Upper lobe of right lung (tissue), 1 donor: ENCODE data around the gene FCN1. TPM values are rescaled to one million over a fixed set of nuclear protein-coding genes. Genes with fewer than 3 reads are reported as not detected.

Source experiments
- ATAC-seq: fragments of 200-7000 bp; cut with Tn5 transposase; one replicate; pipeline ENCODE4 v1.9.1; 2020; ENCODE audit warnings: mild to moderate bottlenecking, moderate library complexity
- DNase-seq: peaks from one replicate; pipeline ENCODE4 v3.0.0-alpha.2; 2020
- H3K27ac ChIP-seq: fragments of 200-600 bp; one replicate; pipeline ENCODE4 v1.8.0; 2022
- H3K27me3 ChIP-seq: fragments of 200-600 bp; one replicate; pipeline ENCODE4 v1.8.0; 2022; ENCODE audit warnings: mild to moderate bottlenecking
- H3K36me3 ChIP-seq: fragments of 200-600 bp; one replicate; pipeline ENCODE4 v1.8.0; 2022
- H3K4me1 ChIP-seq: fragments of 200-600 bp; one replicate; pipeline ENCODE4 v1.8.0; 2022
- H3K4me3 ChIP-seq: fragments of 200-600 bp; one replicate; pipeline ENCODE4 v1.8.0; 2022; ENCODE audit warnings: mild to moderate bottlenecking
- H3K9me3 ChIP-seq: fragments of 200-600 bp; one replicate; pipeline ENCODE4 v1.8.0; 2022
- intact Hi-C: fragments of 100-400 bp; cut with DNase I; formaldehyde crosslinking; loops from one replicate; pipeline ENCODE4 v1.11.0; 2022
- total RNA-seq: library from RNA; stranded (reverse); fragmentation: NEBNext Ultra II Directional; extraction: Animal tissue kit (Norgen Biotek cat#: 25700); gene quantifications from one replicate; pipeline ENCODE4 v1.2.1, GENCODE V29; 2021
- TF ChIP-seq, protein P1 (sequence below): fragments of 200-600 bp; IDR thresholded peaks from one replicate; pipeline ENCODE4 v1.8.0; 2022; ENCODE audit warnings: antibody characterized with exemption
- donor health status: DM: no; HTN: yes; CAD: no; lungs with severe emphysema.

The FCN1 gene
- total RNA-seq, 1 donor from 2014 or later = 63.0 TPM

DNA sequence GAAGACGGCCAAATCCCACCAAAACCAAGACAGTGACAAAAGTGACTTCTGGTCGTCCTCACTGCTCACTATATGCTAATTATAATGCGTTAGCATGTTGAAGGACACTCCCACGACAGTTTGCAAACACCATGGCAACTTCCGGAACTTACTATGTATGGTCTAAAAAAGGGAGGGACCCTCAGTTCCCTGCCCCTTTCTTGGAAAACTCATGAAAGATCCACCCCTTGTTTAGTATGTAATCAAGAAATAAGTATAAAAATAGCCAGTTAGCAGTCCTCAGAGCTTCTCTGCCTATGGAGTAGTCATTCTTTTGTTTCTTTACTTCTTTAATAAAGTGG lies 27.6 kb downstream of the FCN1 start:
- Histone ChIP-seq H3K27ac (no peak overlapping the region), H3K4me1 (peaks cover 2% of the 10 kb centered on the region), H3K9me3 (no peaks in the 10 kb centered on the region), H3K4me3 (no peak overlapping the region), H3K36me3 (no peaks in the 10 kb centered on the region), H3K27me3 (no peaks in the 10 kb centered on the region)
- TF ChIP-seq, protein P1, sequence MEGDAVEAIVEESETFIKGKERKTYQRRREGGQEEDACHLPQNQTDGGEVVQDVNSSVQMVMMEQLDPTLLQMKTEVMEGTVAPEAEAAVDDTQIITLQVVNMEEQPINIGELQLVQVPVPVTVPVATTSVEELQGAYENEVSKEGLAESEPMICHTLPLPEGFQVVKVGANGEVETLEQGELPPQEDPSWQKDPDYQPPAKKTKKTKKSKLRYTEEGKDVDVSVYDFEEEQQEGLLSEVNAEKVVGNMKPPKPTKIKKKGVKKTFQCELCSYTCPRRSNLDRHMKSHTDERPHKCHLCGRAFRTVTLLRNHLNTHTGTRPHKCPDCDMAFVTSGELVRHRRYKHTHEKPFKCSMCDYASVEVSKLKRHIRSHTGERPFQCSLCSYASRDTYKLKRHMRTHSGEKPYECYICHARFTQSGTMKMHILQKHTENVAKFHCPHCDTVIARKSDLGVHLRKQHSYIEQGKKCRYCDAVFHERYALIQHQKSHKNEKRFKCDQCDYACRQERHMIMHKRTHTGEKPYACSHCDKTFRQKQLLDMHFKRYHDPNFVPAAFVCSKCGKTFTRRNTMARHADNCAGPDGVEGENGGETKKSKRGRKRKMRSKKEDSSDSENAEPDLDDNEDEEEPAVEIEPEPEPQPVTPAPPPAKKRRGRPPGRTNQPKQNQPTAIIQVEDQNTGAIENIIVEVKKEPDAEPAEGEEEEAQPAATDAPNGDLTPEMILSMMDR = no peak
- intact Hi-C loops = no loop called here
- peak; percentile 5 for DNase-seq
- ATAC-seq = no peak

DNA sequence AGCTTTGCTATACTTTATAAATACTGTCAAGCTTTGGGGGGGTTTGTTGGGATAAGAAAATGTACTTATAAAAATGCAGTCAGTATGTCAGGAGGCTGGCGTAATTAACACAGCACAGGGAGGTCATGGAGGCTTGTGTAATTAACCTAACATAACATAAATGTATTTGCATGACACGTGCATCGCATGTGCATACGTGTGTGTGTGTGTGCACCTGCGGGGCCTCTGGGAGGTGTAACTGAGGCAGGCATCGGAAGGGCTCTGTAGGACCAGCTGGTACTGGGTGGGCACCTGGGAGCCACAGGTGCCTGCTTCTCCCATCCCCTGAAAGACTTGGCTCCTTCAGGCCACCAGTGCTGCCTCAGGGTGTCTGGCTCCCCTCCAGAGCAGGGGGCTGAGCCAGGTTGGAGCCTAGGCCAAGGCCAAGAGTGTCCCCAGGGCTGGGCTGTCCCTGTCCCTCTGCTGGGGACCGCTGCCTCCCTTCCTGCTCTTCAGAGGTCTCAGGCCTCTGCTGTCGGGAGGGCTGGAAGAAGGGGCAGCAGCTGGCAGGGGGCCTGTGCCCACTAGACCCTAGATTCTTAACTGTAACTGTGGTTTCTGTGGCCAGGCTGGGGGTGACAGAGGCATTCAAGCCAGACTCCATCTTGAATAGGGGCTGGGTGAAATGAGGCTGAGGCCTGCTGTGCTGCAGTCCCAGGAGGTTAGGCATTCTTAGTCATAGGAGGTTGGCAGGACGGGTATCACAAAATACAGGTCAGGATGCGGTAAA lies 28.1 kb downstream of the FCN1 start:
- no peaks in the 10 kb centered on the region for H3K27me3 ChIP-seq
- intact Hi-C loops = no loop called here
- TF ChIP-seq, protein P1 = no peak
- DNase-seq = peak; percentile 27
- no peaks in the 10 kb centered on the region for H3K9me3 ChIP-seq
- no peaks in the 10 kb centered on the region for H3K36me3 ChIP-seq
- H3K27ac ChIP-seq = no peak overlapping the region
- H3K4me3 ChIP-seq = no peak overlapping the region
- no peak for ATAC-seq
- no peaks in the 10 kb centered on the region for H3K4me1 ChIP-seq

GRCh38 chr9:134888603-134889190 lies 29.0 kb downstream of the FCN1 start:
- ATAC-seq = no peak
- Histone ChIP-seq H3K27ac (no peak overlapping the region), H3K9me3 (no peaks in the 10 kb centered on the region), H3K36me3 (no peaks in the 10 kb centered on the region), H3K4me1 (no peaks in the 10 kb centered on the region), H3K27me3 (no peaks in the 10 kb centered on the region), H3K4me3 (no peak overlapping the region)
- intact Hi-C loops = no loop called here
- TF ChIP-seq, protein P1 = no peak
- DNase-seq = peak; percentile 40

DNA sequence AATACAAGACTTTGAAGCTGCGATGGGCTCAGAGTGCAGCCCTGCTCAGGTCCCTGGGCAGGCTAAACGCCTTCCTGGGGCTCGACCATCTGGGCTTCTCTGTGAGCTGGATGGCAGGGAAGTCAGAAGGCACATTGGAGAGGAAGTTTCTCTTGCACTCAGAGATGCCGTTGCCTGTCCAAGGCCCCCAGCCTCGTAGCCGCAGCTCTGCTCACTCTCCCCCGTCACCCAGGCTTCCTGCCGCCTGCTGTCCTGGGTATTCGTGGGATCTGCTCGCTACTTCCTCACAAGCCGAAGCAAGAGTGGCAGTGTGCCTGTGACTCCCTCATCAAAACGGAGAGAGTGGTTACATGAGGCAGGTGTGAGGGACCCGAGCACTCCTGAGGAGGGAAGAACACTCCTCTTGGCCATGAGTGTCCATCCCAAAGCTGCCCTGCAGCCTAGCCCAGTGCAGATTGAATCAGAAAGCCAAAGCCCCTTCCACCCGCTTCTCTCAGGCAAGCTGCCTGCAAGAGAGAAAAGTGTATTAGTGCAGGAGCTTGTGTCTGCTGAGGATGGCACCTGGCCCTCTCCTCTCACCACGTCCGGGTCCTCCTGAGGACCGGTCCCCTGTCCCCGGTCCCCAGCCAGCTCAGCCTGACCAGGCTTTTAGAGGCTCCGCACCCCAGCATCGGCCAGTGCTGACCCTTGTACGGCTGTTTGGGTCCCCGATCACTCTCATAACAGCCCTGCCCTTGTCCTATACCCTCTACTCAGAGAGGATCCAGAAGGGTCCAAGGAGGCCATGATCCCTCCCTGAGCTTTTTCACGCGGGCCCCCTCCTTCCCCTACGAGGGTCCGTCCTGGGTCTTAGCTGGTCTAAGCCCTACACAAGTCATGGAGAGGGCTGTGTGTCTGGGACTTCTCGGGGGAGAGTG lies 29.8 kb downstream of the FCN1 start:
- Histone ChIP-seq H3K4me1 (no peaks in the 10 kb centered on the region), H3K4me3 (no peak overlapping the region), H3K9me3 (no peaks in the 10 kb centered on the region), H3K27ac (no peak overlapping the region), H3K36me3 (no peaks in the 10 kb centered on the region), H3K27me3 (no peaks in the 10 kb centered on the region)
- intact Hi-C loops = no loop called here
- TF ChIP-seq, protein P1 = no peak
- DNase-seq (peak; percentile 52), ATAC-seq (no peak)

GRCh38 chr9:134887219-134887618 lies 30.5 kb downstream of the FCN1 start:
- peak; percentile 32 for DNase-seq
- TF ChIP-seq, protein P1 = no peak

More at GRCh38 chr9:134887219-134887618, 30.5 kb downstream of the FCN1 start:
- H3K27me3 ChIP-seq = no peaks in the 10 kb centered on the region
- H3K4me1 ChIP-seq = no peaks in the 10 kb centered on the region
- H3K27ac ChIP-seq = no peak overlapping the region
- H3K4me3 ChIP-seq = no peak overlapping the region
- no peak for ATAC-seq
- H3K36me3 ChIP-seq = no peaks in the 10 kb centered on the region
- no peaks in the 10 kb centered on the region for H3K9me3 ChIP-seq
- intact Hi-C loops = no loop called here
